ENCODE measurements around the gene MYADM.

DNA sequence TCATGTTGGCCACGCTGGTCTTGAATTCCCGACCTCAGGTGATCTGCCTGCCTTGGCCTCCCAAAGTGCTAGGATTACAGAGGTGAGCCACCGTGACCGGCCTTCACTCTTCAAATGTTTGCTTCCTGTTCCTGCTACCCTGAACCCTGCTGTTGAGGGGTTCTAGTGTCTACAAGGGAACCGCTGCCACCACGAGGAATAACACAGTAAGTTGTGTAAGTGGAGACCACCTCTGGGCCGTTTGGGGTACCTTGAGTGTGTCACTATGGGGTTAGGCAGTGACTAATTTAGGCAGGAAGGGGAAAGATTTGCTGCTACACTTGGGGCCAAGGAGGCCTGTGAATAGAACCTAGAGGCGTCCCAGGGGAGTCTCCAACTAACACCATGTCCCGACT lies 2.2 kb upstream of the MYADM start:
- TF ChIP-seq, protein P1, sequence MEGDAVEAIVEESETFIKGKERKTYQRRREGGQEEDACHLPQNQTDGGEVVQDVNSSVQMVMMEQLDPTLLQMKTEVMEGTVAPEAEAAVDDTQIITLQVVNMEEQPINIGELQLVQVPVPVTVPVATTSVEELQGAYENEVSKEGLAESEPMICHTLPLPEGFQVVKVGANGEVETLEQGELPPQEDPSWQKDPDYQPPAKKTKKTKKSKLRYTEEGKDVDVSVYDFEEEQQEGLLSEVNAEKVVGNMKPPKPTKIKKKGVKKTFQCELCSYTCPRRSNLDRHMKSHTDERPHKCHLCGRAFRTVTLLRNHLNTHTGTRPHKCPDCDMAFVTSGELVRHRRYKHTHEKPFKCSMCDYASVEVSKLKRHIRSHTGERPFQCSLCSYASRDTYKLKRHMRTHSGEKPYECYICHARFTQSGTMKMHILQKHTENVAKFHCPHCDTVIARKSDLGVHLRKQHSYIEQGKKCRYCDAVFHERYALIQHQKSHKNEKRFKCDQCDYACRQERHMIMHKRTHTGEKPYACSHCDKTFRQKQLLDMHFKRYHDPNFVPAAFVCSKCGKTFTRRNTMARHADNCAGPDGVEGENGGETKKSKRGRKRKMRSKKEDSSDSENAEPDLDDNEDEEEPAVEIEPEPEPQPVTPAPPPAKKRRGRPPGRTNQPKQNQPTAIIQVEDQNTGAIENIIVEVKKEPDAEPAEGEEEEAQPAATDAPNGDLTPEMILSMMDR (IDR thresholded peaks at IDR 0.05) = no peak
- TF ChIP-seq, protein P2, sequence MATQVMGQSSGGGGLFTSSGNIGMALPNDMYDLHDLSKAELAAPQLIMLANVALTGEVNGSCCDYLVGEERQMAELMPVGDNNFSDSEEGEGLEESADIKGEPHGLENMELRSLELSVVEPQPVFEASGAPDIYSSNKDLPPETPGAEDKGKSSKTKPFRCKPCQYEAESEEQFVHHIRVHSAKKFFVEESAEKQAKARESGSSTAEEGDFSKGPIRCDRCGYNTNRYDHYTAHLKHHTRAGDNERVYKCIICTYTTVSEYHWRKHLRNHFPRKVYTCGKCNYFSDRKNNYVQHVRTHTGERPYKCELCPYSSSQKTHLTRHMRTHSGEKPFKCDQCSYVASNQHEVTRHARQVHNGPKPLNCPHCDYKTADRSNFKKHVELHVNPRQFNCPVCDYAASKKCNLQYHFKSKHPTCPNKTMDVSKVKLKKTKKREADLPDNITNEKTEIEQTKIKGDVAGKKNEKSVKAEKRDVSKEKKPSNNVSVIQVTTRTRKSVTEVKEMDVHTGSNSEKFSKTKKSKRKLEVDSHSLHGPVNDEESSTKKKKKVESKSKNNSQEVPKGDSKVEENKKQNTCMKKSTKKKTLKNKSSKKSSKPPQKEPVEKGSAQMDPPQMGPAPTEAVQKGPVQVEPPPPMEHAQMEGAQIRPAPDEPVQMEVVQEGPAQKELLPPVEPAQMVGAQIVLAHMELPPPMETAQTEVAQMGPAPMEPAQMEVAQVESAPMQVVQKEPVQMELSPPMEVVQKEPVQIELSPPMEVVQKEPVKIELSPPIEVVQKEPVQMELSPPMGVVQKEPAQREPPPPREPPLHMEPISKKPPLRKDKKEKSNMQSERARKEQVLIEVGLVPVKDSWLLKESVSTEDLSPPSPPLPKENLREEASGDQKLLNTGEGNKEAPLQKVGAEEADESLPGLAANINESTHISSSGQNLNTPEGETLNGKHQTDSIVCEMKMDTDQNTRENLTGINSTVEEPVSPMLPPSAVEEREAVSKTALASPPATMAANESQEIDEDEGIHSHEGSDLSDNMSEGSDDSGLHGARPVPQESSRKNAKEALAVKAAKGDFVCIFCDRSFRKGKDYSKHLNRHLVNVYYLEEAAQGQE (IDR thresholded peaks at IDR 0.05; ENCODE audit: low read depth, low read length) = no peak

Data from SK-N-SH (cell line).